HUES64 (cell line): ENCODE results near the gene TAGLN.
"Not testable (repeated sequence)": the region's sequence is repeated elsewhere in the genome, so short reads cannot be mapped to it uniquely, and the experiment has no call there.

Experiments
- H3K27ac ChIP-seq: 2 replicates; pipeline ENCODE4 v1.7.0; 2013; ENCODE audit warnings: low read depth, low read length, inconsistent platforms
- H3K27me3 ChIP-seq: 2 replicates; pipeline ENCODE4 v1.6.1; 2013; ENCODE audit warnings: mild to moderate bottlenecking, low read length; ENCODE audit not compliant: insufficient read depth
- H3K36me3 ChIP-seq: 2 replicates; pipeline ENCODE4 v1.6.1; 2013; ENCODE audit warnings: mild to moderate bottlenecking, low read length; ENCODE audit not compliant: insufficient read depth
- H3K4me1 ChIP-seq: 2 replicates; pipeline ENCODE4 v1.6.1; 2013; ENCODE audit warnings: mild to moderate bottlenecking, low read length, moderate library complexity; ENCODE audit not compliant: insufficient read depth
- H3K4me3 ChIP-seq: 2 replicates; pipeline ENCODE4 v1.5.1; 2013; ENCODE audit warnings: mild to moderate bottlenecking, low read length, moderate library complexity
- H3K9ac ChIP-seq: 2 replicates; pipeline ENCODE4 v1.6.1; 2013; ENCODE audit warnings: mild to moderate bottlenecking, low read depth, low read length
- H3K9me3 ChIP-seq: 2 replicates; pipeline ENCODE4 v1.6.1; 2013; ENCODE audit warnings: low read depth, low read length; ENCODE audit not compliant: insufficient read depth
- WGBS: fragments of 150-250, 120-280 bp; methylation state at CpG from one replicate; pipeline ENCODE4 v1.1.7; 2013; ENCODE audit warnings: missing lambda C conversion rate; 5-methylcytosine and 5-hydroxymethylcytosine counted together

Gene TAGLN

DNA sequence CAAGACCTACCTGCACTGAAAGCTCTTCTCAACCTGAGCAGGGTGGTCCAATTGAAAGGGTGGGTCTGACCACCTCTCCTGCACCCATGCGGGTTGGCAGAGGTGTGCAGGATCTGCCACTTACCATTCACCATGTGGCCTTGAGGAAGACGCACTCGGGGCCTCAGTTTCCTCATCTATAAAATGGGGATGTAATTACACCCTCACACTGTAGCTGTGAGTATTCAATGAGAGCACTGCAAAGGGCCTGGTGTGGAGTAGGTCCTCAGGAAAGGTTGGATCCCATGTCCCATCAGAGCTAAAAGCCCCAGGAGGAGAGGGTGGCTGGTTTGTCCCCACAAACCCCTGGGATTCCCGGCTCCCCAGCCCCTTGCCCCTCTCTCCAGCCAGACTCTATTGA, 557 bp upstream of the TAGLN start:
- Histone ChIP-seq H3K27ac (peak overlapping the region; percentile 95), H3K9ac (peak overlapping the region; percentile 83)

DNA sequence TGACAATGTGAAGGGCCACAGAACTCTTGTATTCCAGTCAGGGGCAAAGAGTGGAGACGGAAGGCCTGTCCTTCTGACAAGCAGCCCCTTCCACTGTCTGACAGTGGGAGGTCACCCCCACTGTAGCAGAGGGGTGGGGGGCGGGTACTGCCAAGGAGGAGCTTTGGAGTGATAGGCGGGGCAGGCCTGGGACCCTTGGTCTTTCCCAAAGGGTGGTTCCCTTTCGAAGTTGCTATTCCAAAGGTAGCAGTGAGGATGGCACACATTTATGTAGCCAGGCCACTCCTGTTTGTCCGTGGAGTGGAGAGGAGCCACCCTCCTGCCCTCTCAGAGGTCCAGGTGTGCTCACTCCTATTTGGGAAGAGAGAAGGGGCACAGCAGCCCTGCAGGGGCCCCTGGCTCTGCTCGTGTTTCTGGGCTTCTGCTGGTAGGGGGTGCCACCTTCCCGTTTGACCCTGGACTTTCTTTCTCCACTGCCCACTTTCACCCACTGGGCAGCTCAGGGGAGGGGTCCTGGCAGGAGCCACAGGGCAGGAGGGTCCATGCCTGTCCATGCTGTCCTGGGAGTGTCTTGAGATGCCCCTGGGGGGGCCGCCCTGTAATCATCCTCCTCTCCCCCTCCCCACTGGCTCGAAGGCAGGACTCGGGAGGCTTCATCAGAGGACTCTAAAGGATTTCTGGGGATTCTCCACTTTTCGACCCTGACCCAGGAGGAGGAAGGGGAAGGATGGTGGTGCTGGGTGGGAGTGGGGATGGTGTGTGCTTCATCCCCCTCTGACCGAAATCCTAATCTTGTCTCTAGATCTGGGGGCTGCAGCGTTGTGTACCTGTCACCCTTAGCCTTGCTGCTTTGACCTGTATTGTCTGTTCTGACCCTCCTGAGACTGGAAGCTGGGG, 994 bp downstream of the TAGLN start:
- peak overlapping the region; percentile 54 for H3K4me3 ChIP-seq
- peaks cover 21% of the 10 kb centered on the region for H3K4me1 ChIP-seq
- peaks cover 39% of the 10 kb centered on the region for H3K36me3 ChIP-seq
- H3K9me3 ChIP-seq: no peaks in the 10 kb centered on the region
- peak overlapping the region; percentile 98 for H3K27ac ChIP-seq
- no peaks in the 10 kb centered on the region for H3K27me3 ChIP-seq
- H3K9ac ChIP-seq: peak overlapping the region; percentile 83
- 19% methylated on average over 11 of the region's 13 CpGs for WGBS

More for the DNA sequence above, 557 bp upstream of the TAGLN start:
- Histone ChIP-seq H3K4me3 (peak overlapping the region; percentile 54), H3K27me3 (no peaks in the 10 kb centered on the region), H3K4me1 (peaks cover 21% of the 10 kb centered on the region), H3K9me3 (no peaks in the 10 kb centered on the region), H3K36me3 (peaks cover 29% of the 10 kb centered on the region)
- 49% methylated on average over 4 of the region's 4 CpGs for WGBS

DNA sequence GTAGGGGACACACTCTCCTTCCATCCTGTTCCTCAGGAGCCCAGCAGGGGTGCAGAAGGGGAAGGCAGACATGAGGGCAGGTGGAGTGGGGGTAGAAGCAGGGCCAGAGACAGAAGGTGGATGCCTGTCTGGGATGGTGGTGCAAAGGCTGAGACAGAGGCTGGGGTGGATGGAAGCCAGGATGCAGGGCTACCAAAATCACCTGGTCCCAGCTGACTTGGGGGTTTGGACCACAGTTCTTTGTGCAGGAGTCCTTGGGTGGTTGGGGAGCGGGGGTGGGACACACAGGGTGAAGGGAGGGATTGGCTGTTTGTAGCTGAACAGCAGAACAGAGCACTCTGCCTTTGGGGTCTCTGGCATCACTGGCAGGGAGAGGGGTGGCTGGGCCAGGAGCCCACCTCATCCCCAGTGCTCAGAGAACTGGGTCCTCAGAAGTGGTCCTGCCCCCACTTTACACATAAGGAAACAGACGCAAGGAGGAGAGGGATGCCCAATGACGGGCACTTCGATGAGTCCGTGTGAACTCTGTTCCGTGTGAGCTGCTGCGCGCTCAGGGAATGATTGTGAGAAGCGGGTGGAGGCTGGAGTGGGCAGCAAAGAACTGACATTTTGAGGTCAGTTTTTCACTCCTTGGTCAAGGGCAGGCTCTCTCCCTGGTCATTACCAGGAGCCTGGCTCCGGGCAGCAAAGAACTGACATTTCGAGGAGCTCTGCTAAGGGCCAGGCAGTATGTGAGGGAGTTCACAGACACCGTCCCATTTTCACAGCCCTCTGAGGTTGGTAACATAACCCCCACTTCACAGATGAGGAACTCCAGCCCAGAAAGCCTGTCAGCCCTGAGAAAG, 1.9 kb downstream of the TAGLN start:
- H3K27me3 ChIP-seq: no peaks in the 10 kb centered on the region
- peak overlapping the region; percentile 54 for H3K4me3 ChIP-seq
- peaks cover 40% of the 10 kb centered on the region for H3K36me3 ChIP-seq
- H3K9me3 ChIP-seq: no peaks in the 10 kb centered on the region
- peak overlapping the region; percentile 98; the same call in 1 of the 2 replicates for H3K27ac ChIP-seq
- 64% methylated on average over 12 of the region's 12 CpGs for WGBS
- peak overlapping the region; percentile 83 for H3K9ac ChIP-seq
- peaks cover 21% of the 10 kb centered on the region for H3K4me1 ChIP-seq

DNA sequence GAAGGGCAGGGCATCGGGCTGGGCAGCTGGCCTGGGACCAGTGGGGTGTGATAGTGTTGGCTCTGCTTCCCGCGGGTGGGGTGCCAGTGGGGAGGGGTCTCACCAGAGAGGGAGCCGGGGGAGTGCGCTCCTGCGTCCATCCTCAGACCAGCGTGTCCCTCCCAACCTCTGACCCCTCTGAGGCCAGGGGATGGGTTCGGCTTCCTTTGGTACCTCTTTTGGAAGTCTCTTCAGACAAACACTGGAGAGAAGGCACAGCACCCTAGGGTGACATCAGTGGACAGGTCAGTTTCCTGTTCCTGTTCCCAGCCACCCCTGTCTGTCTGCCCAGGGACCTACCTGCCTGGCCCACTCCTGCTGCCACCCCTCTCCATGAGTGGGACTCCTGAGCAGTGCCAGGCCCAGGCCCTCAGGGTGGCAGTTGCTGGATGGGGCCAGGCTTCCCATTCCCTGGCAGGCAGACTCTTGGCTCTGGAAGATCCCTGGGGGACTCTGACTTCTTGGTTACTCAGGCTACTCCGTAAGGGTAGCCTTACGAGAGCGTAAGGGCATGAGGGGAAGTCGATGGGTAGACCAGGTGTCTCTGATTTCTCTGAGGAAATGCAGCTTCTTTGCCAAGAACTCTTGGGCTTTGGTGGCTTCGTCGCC, 2.6 kb downstream of the TAGLN start:
- H3K4me1 ChIP-seq: peaks cover 21% of the 10 kb centered on the region
- H3K9me3 ChIP-seq: no peaks in the 10 kb centered on the region
- peaks cover 37% of the 10 kb centered on the region for H3K36me3 ChIP-seq
- peak overlapping the region; percentile 54 for H3K4me3 ChIP-seq
- no peaks in the 10 kb centered on the region for H3K27me3 ChIP-seq
- WGBS: 78% methylated on average over 14 of the region's 14 CpGs
- peak overlapping the region; percentile 83 for H3K9ac ChIP-seq
- H3K27ac ChIP-seq: 0 out of 2 replicates have a peak overlapping the region, but pooled peaks have one; percentile 26

DNA sequence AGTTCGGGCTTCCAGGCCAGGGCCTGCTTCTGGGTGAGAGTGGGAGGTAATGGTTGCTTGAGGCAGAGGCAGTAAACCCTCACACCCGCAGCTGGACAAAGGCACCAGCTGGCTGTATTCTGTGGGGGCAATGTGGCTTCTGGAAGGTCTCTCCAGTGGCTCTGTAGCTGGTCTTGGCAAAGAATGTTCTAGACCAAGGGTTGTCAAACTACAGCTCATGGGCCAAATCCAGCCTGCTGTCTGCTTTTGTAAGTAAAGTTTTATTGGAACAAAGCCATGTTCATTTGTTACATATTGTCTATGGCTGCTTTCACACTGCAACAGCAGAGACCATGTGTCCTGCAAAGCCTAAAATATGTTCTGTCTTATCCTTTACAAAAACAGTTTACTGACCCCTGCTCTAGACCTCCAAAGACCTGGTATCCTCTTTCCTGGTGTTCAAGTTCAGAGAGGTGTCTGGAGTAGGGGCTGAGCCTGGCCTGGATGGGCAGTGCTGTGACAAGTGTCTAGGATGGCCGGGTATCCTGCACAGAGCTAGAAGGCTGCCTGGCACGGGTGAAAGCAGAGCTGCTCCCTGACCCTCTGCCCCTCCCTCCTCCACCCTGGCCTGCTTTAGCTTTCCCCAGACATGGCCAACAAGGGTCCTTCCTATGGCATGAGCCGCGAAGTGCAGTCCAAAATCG, 3.4 kb downstream of the TAGLN start:
- peaks cover 37% of the 10 kb centered on the region for H3K36me3 ChIP-seq
- WGBS: 91% methylated on average over 7 of the region's 7 CpGs
- no peak overlapping the region for H3K27ac ChIP-seq
- H3K9ac ChIP-seq: peak overlapping the region; percentile 29
- H3K9me3 ChIP-seq: no peaks in the 10 kb centered on the region
- H3K27me3 ChIP-seq: no peaks in the 10 kb centered on the region
- peak overlapping the region; percentile 54; the same call in 1 of the 2 replicates for H3K4me3 ChIP-seq
- peaks cover 21% of the 10 kb centered on the region for H3K4me1 ChIP-seq

DNA sequence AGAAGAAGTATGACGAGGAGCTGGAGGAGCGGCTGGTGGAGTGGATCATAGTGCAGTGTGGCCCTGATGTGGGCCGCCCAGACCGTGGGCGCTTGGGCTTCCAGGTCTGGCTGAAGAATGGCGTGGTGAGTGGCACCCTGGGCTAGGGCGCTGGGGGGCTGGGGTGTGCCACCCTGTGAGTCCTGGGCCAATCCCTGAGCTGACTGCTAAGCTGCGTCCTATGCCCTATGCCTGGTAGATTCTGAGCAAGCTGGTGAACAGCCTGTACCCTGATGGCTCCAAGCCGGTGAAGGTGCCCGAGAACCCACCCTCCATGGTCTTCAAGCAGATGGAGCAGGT, 3.9 kb downstream of the TAGLN start:
- Histone ChIP-seq H3K9me3 (no peaks in the 10 kb centered on the region), H3K4me1 (peaks cover 18% of the 10 kb centered on the region), H3K27ac (no peak overlapping the region), H3K36me3 (peaks cover 37% of the 10 kb centered on the region), H3K4me3 (peak overlapping the region; percentile 54; the same call in 1 of the 2 replicates), H3K27me3 (no peaks in the 10 kb centered on the region), H3K9ac (no peak overlapping the region)
- 96% methylated on average over 10 of the region's 10 CpGs for WGBS

DNA sequence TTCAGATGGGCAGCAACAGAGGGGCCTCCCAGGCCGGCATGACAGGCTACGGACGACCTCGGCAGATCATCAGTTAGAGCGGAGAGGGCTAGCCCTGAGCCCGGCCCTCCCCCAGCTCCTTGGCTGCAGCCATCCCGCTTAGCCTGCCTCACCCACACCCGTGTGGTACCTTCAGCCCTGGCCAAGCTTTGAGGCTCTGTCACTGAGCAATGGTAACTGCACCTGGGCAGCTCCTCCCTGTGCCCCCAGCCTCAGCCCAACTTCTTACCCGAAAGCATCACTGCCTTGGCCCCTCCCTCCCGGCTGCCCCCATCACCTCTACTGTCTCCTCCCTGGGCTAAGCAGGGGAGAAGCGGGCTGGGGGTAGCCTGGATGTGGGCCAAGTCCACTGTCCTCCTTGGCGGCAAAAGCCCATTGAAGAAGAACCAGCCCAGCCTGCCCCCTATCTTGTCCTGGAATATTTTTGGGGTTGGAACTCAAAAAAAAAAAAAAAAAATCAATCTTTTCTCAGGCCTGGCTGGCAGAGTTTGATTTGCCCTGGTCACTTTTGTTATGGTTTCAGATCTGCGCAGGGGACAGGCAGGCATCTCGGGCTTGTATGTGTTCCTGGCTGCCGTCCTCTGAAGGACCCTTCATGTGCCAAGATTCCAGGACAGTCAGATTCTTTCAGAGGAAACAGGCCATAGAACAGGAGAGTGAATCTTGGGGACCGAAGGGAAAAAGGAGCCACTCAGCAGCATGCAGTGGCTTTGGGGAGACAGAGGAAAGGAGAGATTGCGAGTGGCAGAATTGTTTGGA, 5.3 kb downstream of the TAGLN start:
- Histone ChIP-seq H3K4me1 (peaks cover 10% of the 10 kb centered on the region), H3K27ac (no peak overlapping the region; the same call in 1 of the 2 replicates), H3K9me3 (no peaks in the 10 kb centered on the region), H3K36me3 (peaks cover 37% of the 10 kb centered on the region), H3K27me3 (no peaks in the 10 kb centered on the region), H3K9ac (no peak overlapping the region), H3K4me3 (no peak overlapping the region)
- WGBS: 92% methylated on average over 17 of the region's 17 CpGs

DNA sequence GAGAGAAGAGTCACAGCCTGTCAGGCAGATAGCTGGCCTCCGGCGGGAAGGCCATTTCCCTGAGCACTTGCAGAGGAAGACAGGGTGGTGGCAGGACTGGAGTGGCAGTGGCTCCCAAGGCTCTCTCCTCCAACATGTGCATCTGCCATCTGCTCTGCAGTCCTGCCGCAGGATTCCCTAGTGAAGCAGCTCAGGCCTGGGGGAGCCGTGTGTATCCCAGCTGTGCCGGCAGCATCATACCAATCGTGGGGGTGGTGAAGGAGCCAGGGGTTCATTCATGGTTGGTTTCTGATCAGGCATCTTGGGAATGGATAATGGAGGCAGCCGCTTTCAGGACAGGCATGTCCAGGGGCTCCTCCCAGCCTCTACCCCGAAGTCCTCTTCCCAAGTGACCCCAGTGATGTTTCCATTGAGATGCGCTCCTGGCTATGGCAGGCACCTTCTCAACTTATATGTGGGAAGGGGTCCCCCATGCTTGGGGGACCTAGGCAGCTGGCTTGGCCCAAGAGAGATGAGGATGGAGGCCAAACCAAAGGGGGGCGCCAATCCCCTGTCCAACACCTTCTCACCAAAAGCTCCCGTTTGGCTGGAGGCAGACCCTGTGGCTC, 6.1 kb downstream of the TAGLN start:
- no peaks in the 10 kb centered on the region for H3K9me3 ChIP-seq
- H3K27ac ChIP-seq: peak overlapping the region; percentile 15; the same call in 1 of the 2 replicates
- 93% methylated on average over 9 of the region's 11 CpGs for WGBS
- peaks cover 37% of the 10 kb centered on the region for H3K36me3 ChIP-seq
- no peak overlapping the region for H3K4me3 ChIP-seq
- no peaks in the 10 kb centered on the region for H3K27me3 ChIP-seq
- H3K9ac ChIP-seq: no peak overlapping the region
- H3K4me1 ChIP-seq: peaks cover 7% of the 10 kb centered on the region

DNA sequence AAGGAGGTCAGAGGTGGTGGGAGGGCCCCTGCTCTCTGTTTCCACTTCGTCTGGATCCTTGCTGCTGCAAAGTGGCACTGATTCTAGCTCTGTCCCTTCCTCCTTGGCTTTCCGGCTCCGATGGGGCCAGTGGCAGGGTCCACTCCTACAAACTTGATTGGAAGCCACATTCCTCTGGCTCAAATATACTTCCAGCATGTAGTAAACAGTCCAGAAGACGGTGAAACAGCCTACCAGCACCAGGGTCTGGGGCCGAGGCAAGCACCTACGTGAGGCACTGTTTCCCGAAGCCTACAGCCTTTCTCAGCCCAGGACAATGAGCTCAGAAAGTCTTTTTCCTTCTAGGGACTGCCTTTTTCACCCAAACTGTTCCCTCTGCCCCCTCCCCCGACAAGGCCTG, 6.9 kb downstream of the TAGLN start:
- H3K4me1 ChIP-seq, H3K27me3 ChIP-seq, H3K9me3 ChIP-seq, H3K4me3 ChIP-seq: not testable (repeated sequence)
- peaks cover 37% of the 10 kb centered on the region for H3K36me3 ChIP-seq
- peak overlapping the region; percentile 37; the same call in 1 of the 2 replicates for H3K27ac ChIP-seq
- WGBS: 92% methylated on average over 7 of the region's 8 CpGs
- H3K9ac ChIP-seq: peak overlapping the region; percentile 36; the same call in 1 of the 2 replicates
